Measurements from ENCODE around the gene PPARG.
A peak's percentile ranks its signal among the peaks of the same experiment; 100 is the strongest.
"Not testable (repeated sequence)": the region's sequence is repeated elsewhere in the genome, so short reads cannot be mapped to it uniquely, and the experiment has no call there.

The PPARG gene

GRCh38 chr3:12265508-12265907 lies 23.4 kb upstream of the PPARG start:
- Histone ChIP-seq H3K4me1 (ENCODE audit: control insufficient read depth, insufficient read depth, low read length) (peaks cover 45% of the 10 kb centered on the region), H3K9me3 (ENCODE audit: control insufficient read depth, low read length) (no peaks in the 10 kb centered on the region), H3K36me3 (ENCODE audit: control insufficient read depth, insufficient read depth, low read length, severe bottlenecking) (no peaks in the 10 kb centered on the region), H3K9ac (ENCODE audit: low read length) (peak overlapping the region; percentile 71), H3K4me3 (ENCODE audit: low read length) (peak overlapping the region; percentile 32), H3K27me3 (replicated peaks; ENCODE audit: control insufficient read depth, insufficient read depth, low read length) (no peaks in the 10 kb centered on the region)
- DNase-seq (ENCODE audit: low read depth): peak; percentile 68

- Histone ChIP-seq H3K9me3 (ENCODE audit: control insufficient read depth, low read length) (no peaks in the 10 kb centered on the region), H3K9ac (ENCODE audit: low read length) (peak overlapping the region; percentile 71), H3K36me3 (ENCODE audit: control insufficient read depth, insufficient read depth, low read length, severe bottlenecking) (no peaks in the 10 kb centered on the region), H3K27me3 (replicated peaks; ENCODE audit: control insufficient read depth, insufficient read depth, low read length) (no peaks in the 10 kb centered on the region), H3K4me3 (ENCODE audit: low read length) (peak overlapping the region; percentile 32), H3K4me1 (ENCODE audit: control insufficient read depth, insufficient read depth, low read length) (peaks cover 45% of the 10 kb centered on the region)
- no peak for DNase-seq (ENCODE audit: low read depth)
Measured at GRCh38 chr3:12266038-12266437, 22.8 kb upstream of the PPARG start.

DNA sequence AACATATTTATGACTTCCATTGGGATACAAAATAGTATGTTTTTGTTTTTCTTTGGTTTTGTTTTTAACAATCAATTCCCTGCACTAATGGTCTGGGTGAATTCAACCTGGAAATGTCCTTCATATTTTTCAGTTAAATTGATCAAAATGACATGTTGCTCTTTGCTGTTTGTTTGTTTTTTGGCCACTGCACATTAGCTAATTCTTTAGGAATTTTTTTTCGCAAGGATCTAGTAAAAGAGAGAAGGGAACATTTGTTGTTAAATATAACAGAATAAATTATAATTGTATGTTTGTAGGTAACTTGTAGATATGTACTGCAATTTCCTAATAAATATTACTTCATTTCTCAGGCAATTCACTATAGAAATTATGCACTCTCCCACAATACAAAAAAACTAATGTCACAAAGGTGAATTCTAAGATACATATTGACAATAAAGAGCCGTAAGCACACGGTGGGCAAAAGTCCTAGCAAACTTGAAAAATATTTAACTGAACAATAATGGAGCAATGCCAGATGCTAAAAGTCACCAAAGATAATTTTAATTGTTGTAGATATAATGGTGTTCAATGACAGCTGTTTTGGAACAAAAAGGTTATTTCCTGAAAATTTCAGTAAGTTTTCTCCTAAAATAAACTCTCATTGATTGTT lies 21.4 kb upstream of the PPARG start:
- Histone ChIP-seq H3K4me1 (ENCODE audit: control insufficient read depth, insufficient read depth, low read length) (peaks cover 45% of the 10 kb centered on the region), H3K9me3 (ENCODE audit: control insufficient read depth, low read length) (no peaks in the 10 kb centered on the region), H3K27me3 (replicated peaks; ENCODE audit: control insufficient read depth, insufficient read depth, low read length) (no peaks in the 10 kb centered on the region), H3K36me3 (ENCODE audit: control insufficient read depth, insufficient read depth, low read length, severe bottlenecking) (no peaks in the 10 kb centered on the region), H3K9ac (ENCODE audit: low read length) (peak overlapping the region; percentile 71), H3K4me3 (ENCODE audit: low read length) (peak overlapping the region; percentile 54)
- DNase-seq (ENCODE audit: low read depth): peak; percentile 55

GRCh38 chr3:12268049-12268735 lies 20.7 kb upstream of the PPARG start:
- Histone ChIP-seq H3K4me1 (ENCODE audit: control insufficient read depth, insufficient read depth, low read length) (peaks cover 50% of the 10 kb centered on the region), H3K27me3 (replicated peaks; ENCODE audit: control insufficient read depth, insufficient read depth, low read length) (no peaks in the 10 kb centered on the region), H3K9ac (ENCODE audit: low read length) (peak overlapping the region; percentile 71), H3K4me3 (ENCODE audit: low read length) (peak overlapping the region; percentile 54), H3K9me3 (ENCODE audit: control insufficient read depth, low read length) (no peaks in the 10 kb centered on the region), H3K36me3 (ENCODE audit: control insufficient read depth, insufficient read depth, low read length, severe bottlenecking) (no peaks in the 10 kb centered on the region)
- DNase-seq (ENCODE audit: low read depth): no peak

DNA sequence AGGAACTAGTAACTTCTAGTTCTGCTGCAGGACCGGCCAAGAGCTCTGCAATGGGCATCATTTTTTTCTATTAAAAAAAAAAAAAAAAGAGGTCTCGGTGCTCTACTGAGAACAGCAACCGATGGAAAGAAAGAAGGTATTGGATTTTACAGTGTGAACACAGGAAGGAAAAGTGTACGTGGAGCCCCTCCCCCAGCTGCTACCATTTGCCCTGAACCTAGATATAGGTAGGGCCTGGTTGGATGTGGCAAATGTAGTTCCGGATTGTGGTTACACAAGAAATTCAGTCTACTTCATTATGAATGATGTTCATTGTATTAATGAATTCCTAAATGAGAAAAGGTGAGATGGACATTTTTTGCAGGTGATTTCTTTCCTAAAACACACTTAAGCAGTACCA lies 17.9 kb upstream of the PPARG start:
- Histone ChIP-seq H3K27me3 (replicated peaks; ENCODE audit: control insufficient read depth, insufficient read depth, low read length) (no peaks in the 10 kb centered on the region), H3K9me3 (ENCODE audit: control insufficient read depth, low read length) (no peaks in the 10 kb centered on the region), H3K9ac (ENCODE audit: low read length) (no peak overlapping the region), H3K36me3 (ENCODE audit: control insufficient read depth, insufficient read depth, low read length, severe bottlenecking) (no peaks in the 10 kb centered on the region), H3K4me3 (ENCODE audit: low read length) (no peak overlapping the region), H3K4me1 (ENCODE audit: control insufficient read depth, insufficient read depth, low read length) (peaks cover 31% of the 10 kb centered on the region)
- no peak for DNase-seq (ENCODE audit: low read depth)

DNA sequence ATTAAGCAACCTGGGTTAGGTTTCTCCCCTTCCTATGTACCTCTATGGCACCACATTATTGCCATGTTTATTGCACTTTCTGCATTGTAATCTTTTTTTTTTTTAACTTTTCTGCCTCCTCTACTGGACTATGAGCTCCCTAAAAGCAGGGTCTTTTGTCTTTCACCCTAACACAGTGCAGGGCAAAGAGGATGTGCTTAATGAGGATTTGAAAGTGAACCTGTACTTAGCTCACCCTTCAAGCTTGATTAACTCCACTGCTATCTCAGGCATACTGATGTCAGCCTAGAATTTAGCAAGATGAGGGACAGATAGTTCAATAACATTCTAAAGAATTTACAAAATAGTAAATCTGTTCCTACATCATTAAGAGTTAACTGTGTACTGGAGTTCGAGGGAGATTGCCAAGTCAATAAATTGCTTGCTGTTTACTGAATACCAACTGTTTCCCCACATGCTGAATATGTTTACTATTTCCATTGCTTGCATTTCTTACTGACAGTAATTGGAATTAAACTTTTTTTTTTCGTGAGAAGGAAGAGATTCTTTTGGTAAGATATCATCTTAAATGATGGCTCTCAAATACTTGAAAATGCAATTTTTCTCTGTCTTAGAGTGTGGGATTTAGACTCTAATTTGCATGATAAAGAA lies 15.7 kb upstream of the PPARG start:
- H3K27me3 ChIP-seq (replicated peaks; ENCODE audit: control insufficient read depth, insufficient read depth, low read length): no peaks in the 10 kb centered on the region
- no peak overlapping the region for H3K9ac ChIP-seq (ENCODE audit: low read length)
- H3K9me3 ChIP-seq (ENCODE audit: control insufficient read depth, low read length): no peaks in the 10 kb centered on the region
- H3K4me3 ChIP-seq (ENCODE audit: low read length): no peak overlapping the region
- H3K36me3 ChIP-seq (ENCODE audit: control insufficient read depth, insufficient read depth, low read length, severe bottlenecking): no peaks in the 10 kb centered on the region
- H3K4me1 ChIP-seq (ENCODE audit: control insufficient read depth, insufficient read depth, low read length): peaks cover 10% of the 10 kb centered on the region
- peak; percentile 65 for DNase-seq (ENCODE audit: low read depth)

GRCh38 chr3:12275974-12276650 lies 12.8 kb upstream of the PPARG start:
- H3K9me3 ChIP-seq (ENCODE audit: control insufficient read depth, low read length): no peaks in the 10 kb centered on the region
- DNase-seq (ENCODE audit: low read depth): no peak
- H3K4me1 ChIP-seq (ENCODE audit: control insufficient read depth, insufficient read depth, low read length): peaks cover 7% of the 10 kb centered on the region
- no peak overlapping the region for H3K9ac ChIP-seq (ENCODE audit: low read length)
- no peaks in the 10 kb centered on the region for H3K27me3 ChIP-seq (replicated peaks; ENCODE audit: control insufficient read depth, insufficient read depth, low read length)
- H3K4me3 ChIP-seq (ENCODE audit: low read length): no peak overlapping the region
- H3K36me3 ChIP-seq (ENCODE audit: control insufficient read depth, insufficient read depth, low read length, severe bottlenecking): no peaks in the 10 kb centered on the region

GRCh38 chr3:12276827-12277226 lies 12.0 kb upstream of the PPARG start:
- H3K36me3 ChIP-seq (ENCODE audit: control insufficient read depth, insufficient read depth, low read length, severe bottlenecking); H3K4me1 ChIP-seq (ENCODE audit: control insufficient read depth, insufficient read depth, low read length); H3K9ac ChIP-seq (ENCODE audit: low read length); DNase-seq (ENCODE audit: low read depth); H3K4me3 ChIP-seq (ENCODE audit: low read length); H3K27me3 ChIP-seq (replicated peaks; ENCODE audit: control insufficient read depth, insufficient read depth, low read length); H3K9me3 ChIP-seq (ENCODE audit: control insufficient read depth, low read length): not testable (repeated sequence)

- H3K27me3 ChIP-seq (replicated peaks; ENCODE audit: control insufficient read depth, insufficient read depth, low read length): no peaks in the 10 kb centered on the region
- peak; percentile 25 for DNase-seq (ENCODE audit: low read depth)
- no peak overlapping the region for H3K4me3 ChIP-seq (ENCODE audit: low read length)
- H3K36me3 ChIP-seq (ENCODE audit: control insufficient read depth, insufficient read depth, low read length, severe bottlenecking): no peaks in the 10 kb centered on the region
- no peaks in the 10 kb centered on the region for H3K4me1 ChIP-seq (ENCODE audit: control insufficient read depth, insufficient read depth, low read length)
- no peak overlapping the region for H3K9ac ChIP-seq (ENCODE audit: low read length)
- no peaks in the 10 kb centered on the region for H3K9me3 ChIP-seq (ENCODE audit: control insufficient read depth, low read length)
Measured at GRCh38 chr3:12278566-12278965, 10.3 kb upstream of the PPARG start.

GRCh38 chr3:12279591-12280326 lies 9.1 kb upstream of the PPARG start:
- Histone ChIP-seq H3K27me3 (replicated peaks; ENCODE audit: control insufficient read depth, insufficient read depth, low read length) (no peaks in the 10 kb centered on the region), H3K36me3 (ENCODE audit: control insufficient read depth, insufficient read depth, low read length, severe bottlenecking) (no peaks in the 10 kb centered on the region), H3K9ac (ENCODE audit: low read length) (no peak overlapping the region), H3K4me3 (ENCODE audit: low read length) (no peak overlapping the region), H3K9me3 (ENCODE audit: control insufficient read depth, low read length) (no peaks in the 10 kb centered on the region), H3K4me1 (ENCODE audit: control insufficient read depth, insufficient read depth, low read length) (no peaks in the 10 kb centered on the region)
- no peak for DNase-seq (ENCODE audit: low read depth)

Measured in adipocyte (in vitro differentiated cells).